GM12891 (cell line): Measurements from ENCODE around the gene BST2.
A peak's percentile ranks its signal among the peaks of the same experiment; 100 is the strongest.

Source experiments
- POLR2A ChIP-seq: IDR thresholded peaks from 2 replicates; pipeline ENCODE4 v1.6.1; 2011; ENCODE audit warnings: low read depth, low read length, control low read depth
- POU2F2 ChIP-seq: IDR thresholded peaks from 2 replicates; pipeline ENCODE4 v1.6.1; 2011; ENCODE audit warnings: low read depth, mild to moderate bottlenecking, control low read depth, low read length, moderate library complexity
- SPI1 ChIP-seq: IDR thresholded peaks from 2 replicates; pipeline ENCODE4 v1.6.1; 2011; ENCODE audit warnings: low read depth, low read length, control low read depth
- TAF1 ChIP-seq: IDR thresholded peaks from 2 replicates; pipeline ENCODE4 v1.6.1; 2011; ENCODE audit warnings: low read depth, low read length, control low read depth

DNA sequence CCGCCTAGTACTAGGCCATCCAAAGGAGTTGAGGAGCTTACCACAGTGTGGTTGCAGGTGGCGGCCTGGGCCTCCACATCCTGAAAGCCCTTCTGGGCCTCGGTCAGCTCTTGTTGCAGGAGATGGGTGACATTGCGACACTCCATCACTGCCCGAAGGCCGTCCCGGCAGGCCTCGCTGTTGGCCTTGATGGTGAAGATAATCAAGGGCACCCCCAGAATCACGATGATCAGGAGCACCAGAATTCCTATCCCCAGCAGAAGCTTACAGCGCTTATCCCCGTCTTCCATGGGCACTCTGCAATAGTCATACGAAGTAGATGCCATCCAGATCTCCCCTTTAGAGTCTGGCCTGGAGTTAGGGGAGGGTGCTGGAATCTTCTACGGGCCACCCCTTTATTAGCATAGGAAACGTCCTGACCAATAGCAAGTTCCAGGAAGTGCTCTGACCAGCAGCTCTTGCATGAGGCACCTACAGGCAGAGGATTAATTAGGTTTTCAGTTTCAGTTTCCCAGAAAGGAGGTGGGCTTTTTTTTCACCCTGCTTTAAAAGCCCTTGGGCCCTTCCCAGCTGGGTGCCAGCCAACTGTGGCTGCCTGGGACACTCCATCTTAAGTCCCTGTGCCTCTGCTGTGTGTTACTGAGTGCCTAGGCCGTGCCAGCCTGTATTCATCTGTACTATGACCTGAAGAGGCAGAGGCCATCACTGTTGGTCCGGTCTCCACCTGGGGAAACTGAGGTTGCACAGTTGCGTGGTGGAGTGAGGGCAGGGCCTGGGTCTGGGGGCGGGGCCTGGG, at the start of gene BST2:
- TF ChIP-seq POU2F2 (0 out of 2 replicates have a peak, but pooled peaks have one; percentile 57), TAF1 (peak; percentile 52), POLR2A (peak; percentile 78; the same call in 1 of the 2 replicates), SPI1 (peak; percentile 38; the same call in 1 of the 2 replicates)
